ENCODE data around the gene TIGD6. TPM values are rescaled to one million over a fixed set of nuclear protein-coding genes. Genes with fewer than 3 reads are reported as not detected.

TIGD6 gene
- total and polyA plus RNA-seq, 2 of the 4 experiments (the other 2 are of a cell fraction), result 5.8 to 6.6 TPM

DNA sequence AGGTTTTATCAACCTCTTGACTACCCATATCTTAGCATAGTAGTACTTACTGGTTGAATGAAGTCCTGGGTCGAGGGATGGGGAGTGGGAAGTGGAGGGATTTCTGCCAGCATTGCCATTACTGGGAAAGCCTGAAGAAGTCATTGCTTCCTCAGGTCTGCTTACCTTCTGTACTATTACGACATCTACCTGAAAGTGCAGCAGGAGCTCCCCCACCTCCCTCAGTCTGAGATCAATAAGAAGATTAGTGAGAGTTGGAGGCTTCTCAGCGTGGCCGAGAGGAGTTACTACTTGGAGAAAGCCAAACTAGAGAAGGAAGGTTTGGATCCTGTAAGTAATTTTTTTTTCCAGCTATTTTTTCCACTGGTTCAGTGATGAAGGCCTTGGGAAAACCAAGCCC is 5.9 kb upstream of the TIGD6 start:
- POLR2A ChIA-PET (ENCODE audit: unreplicated experiment), result interaction anchor here (0.6 kb wide), 1 partner anchor 147 kb away, joined by 3 read pairs; no protein-coding TSS in a partner anchor
- Histone ChIP-seq H3K9me1 (ENCODE audit: insufficient read depth, low read length) (peaks cover 7% of the 10 kb centered on the region; the same call in 1 of the 2 replicates), H2AK9ac (replicated peaks; ENCODE audit: low read depth, low read length, poor library complexity) (no peak overlapping the region), H4K8ac (ENCODE audit: low read depth in 2 of 2, low read length in 2 of 2) (no peak overlapping the region), H2BK15ac (ENCODE audit: low read depth, low read length) (no peak overlapping the region), H3K36me3 (ENCODE audit: control insufficient read depth, insufficient read depth, low read length) (peaks cover 30% of the 10 kb centered on the region), H3K27ac (ENCODE audit: insufficient read depth, low read length) (no peak overlapping the region), H3K9me3 (ENCODE audit: control insufficient read depth, insufficient read depth, low read length) (no peaks in the 10 kb centered on the region), H3K18ac (ENCODE audit: low read depth, low read length) (no peak overlapping the region), H2AK5ac (ENCODE audit: low read depth, low read length) (no peak overlapping the region), H3K14ac (replicated peaks; ENCODE audit: low read depth, low read length) (no peak overlapping the region), H3K9ac (ENCODE audit: low read depth, low read length) (no peak overlapping the region), H3K79me1 (ENCODE audit: low read depth in 1 of 2, low read length in 2 of 2) (peaks cover 30 to 76% of the 10 kb centered on the region in 2 experiments), H3K4me3 (ENCODE audit: insufficient read depth, low read depth, low read length) (no peak overlapping the region), H3K23ac (ENCODE audit: low read depth, low read length) (no peak overlapping the region), H4K5ac (ENCODE audit: low read depth, low read length) (no peak overlapping the region), H2BK120ac (ENCODE audit: low read depth, low read length) (no peak overlapping the region), H3K4ac (ENCODE audit: low read depth, low read length) (no peak overlapping the region), H3K56ac (ENCODE audit: extremely low read depth, insufficient read depth, low read length) (no peak overlapping the region), H4K20me1 (ENCODE audit: insufficient read depth, low read length) (peaks cover 31% of the 10 kb centered on the region; the same call in 1 of the 2 replicates), H3K4me2 (ENCODE audit: low read depth, low read length) (no peak overlapping the region), H2BK20ac (ENCODE audit: low read depth, low read length) (no peak overlapping the region), H4K91ac (ENCODE audit: insufficient read depth, low read depth, low read length) (no peak overlapping the region), H2BK5ac (ENCODE audit: low read depth, low read length, poor library complexity, severe bottlenecking) (no peak overlapping the region), H2AFZ (replicated peaks; ENCODE audit: low read length, poor library complexity) (no peak overlapping the region), H3K27me3 (ENCODE audit: control insufficient read depth, insufficient read depth, low read length) (no peaks in the 10 kb centered on the region), H3K4me1 (ENCODE audit: control insufficient read depth, insufficient read depth, low read length) (no peaks in the 10 kb centered on the region; the same call in 1 of the 2 replicates)
- in situ Hi-C loops (cut with MboI; ENCODE audit: low sequenced_read_pairs), result loop anchor here (10.0 kb wide), 1 partner anchor 208 kb away; no protein-coding TSS in a partner anchor
- no peak for DNase-seq
- no CpG with 5 or more reads among the region's 4 CpGs for WGBS, 2 experiments (ENCODE audit: extremely low coverage in 2 of 2, insufficient read length in 1 of 2)
- TF ChIP-seq FOS (IDR thresholded peaks at IDR 0.05; ENCODE audit: low read depth, low read length), result no peak
- TF ChIP-seq CEBPB (IDR thresholded peaks at IDR 0.05; ENCODE audit: low read depth, low read length), result peak; percentile 50
- dilution Hi-C loops (cut with HindIII; ENCODE audit: low sequenced_read_pairs, unreplicated experiment), result no loop called here
- CTCF ChIA-PET, result interaction anchor here (0.7 to 1.0 kb wide), 2 partner anchors 16 to 1172 kb away, joined by 3 to 5 read pairs; no protein-coding TSS in a partner anchor
- intact Hi-C loops (cut with micrococcal nuclease), result loop anchor here (10.0 kb wide), 2 partner anchors 348 to 428 kb away; partner anchors contain the start of gene TCOF1
- BruUV-seq (replicated peaks), result no TSS peak
- ATAC-seq (ENCODE audit: low read depth), result no peak
